Measurements from ENCODE around the gene OR2L5.

OR2L5 gene, protein sequence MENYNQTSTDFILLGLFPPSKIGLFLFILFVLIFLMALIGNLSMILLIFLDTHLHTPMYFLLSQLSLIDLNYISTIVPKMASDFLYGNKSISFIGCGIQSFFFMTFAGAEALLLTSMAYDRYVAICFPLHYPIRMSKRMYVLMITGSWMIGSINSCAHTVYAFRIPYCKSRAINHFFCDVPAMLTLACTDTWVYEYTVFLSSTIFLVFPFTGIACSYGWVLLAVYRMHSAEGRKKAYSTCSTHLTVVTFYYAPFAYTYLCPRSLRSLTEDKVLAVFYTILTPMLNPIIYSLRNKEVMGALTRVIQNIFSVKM

DNA sequence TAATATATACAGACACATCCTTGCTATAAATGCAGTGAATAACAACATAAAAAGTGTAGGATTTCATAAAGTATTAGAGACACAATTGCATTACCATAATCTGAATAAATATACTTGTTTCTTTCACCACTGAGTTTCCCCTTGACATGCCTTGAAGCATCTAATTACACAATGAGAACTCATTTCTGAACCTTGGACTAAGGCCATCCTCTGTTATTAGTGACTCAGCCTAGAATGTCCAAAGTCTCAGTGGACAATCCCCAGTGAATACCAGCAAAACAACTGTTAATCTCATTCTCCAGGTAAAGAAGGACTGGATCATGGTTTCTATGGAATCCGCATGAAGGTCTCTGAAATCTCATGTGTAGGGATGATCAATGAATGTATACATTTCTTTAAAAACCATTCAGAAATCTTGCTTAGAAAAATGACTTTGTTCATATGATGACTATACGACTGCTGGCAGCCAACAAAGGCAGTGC lies at the start of gene OR2L5:
TSS of gene OR2L5 (plus strand) at position 432 of the 482 bp plus-strand sequence. CDS start 8,288 bp downstream, outside the sequence.
- DNase-seq (ENCODE audit: low read depth) = no peak

DNA sequence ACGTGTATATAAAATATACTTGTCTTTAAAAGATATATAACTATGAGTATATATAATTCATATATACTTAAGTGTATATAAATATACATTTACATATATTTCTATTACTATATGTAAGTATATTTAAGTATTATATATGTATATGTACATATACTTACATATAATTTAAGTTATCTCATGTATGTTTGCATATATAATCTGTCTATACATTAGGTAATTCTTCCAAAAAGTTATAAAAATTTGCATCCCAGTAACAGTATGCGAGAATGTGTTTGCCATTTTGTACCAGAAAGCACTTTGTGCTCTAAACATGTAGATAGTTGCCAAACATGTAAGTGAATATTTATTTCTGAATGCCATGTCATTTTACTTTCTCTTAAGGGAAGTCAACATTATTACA lies 48.5 kb upstream of the OR2L5 start, which contains the start of gene OR2AK2:
TSS of gene OR2AK2 (plus strand) at position 301 of the 400 bp plus-strand sequence. CDS start 144 bp downstream, outside the sequence.
- no peak for DNase-seq (ENCODE audit: low read depth)

DNA sequence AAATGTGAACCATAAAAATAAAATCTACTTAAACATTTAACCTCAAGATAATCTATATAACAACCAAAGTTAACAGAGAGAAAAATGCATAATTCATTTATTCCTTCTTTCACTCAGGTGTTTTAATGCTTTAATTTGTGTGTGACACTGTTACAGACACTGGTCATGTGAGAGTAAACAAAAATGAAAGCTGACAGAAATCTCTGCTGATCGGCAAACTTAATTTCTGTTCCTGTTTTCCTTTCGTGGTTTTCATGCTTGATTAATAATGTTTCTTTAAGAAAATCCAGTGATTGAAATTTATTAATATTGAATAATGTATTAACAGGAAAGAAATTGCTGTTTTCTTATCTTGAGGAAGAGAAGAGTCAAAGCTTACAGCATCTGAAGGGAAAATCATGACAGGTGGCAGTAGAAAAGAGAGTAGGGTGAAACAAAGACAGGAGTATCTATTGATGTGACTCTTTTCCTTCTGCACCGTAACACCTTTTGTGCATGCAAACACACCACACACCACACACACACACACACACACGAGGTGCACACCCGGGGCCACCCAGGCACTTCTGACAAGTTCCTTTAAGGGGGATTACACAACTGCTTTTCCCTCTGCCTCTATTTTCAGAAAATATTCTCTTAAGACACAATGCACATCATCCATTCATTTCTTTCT lies 46.8 kb upstream of the OR2L5 start:
- no peak for DNase-seq (ENCODE audit: low read depth)

DNA sequence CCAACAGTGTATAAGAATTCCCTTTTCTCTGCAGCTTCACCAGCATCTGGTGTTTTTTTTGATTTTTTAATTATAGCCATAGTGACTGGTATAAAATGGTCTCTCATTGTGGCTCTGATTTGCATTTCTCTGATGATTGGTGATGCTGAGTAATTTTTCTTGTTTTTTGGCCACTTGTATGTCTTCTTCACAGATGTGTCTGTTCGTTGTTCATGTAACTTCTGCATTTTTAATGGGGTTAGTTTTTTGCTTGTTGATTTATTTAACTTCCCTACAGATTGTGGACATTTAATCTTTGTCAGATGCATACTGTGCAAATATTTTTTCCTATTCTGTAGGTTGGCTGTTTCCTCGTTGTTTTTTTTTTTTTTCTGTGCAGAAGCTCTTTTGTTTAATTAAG lies 20.5 kb upstream of the OR2L5 start:
- DNase-seq (ENCODE audit: low read depth) = no peak

DNA sequence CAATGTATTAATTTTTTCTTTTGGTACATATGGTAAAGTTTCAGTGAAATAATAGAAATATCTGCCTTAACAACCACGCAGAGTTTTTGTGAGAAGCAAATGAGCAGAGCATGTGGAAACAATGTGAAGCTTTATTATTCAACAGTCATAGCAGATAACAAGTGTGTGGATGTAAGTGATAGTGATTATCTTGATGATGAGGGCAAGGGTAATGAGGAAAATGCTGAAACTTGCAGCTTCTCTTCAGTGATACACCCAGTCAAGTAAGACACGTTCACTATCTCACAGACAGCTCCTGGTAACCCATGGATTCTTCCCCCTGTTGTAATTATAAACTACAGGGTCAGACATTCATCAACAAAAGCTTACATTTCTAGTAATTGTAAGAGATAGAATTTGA lies 14.6 kb upstream of the OR2L5 start:
- DNase-seq (ENCODE audit: low read depth) = no peak

DNA sequence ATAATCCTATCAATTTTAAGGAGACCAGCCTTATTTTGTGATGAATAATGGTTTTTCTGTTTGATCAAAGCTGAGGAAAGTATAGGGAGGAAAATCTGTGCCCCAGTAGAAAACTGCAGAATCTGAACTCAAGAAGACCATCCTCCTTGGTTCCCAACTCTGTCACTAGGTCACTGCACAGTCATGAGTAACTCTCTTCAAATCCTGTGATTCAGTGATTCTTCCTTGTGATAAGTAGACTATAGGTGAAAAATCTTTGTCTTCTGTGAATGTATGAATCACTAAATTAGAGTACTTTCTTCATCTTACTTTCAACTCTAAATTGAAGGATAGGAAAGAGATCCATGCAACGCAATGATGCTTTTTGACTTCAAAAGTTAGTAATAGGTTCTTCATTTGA lies 13.3 kb upstream of the OR2L5 start:
- no peak for DNase-seq (ENCODE audit: low read depth)

DNA sequence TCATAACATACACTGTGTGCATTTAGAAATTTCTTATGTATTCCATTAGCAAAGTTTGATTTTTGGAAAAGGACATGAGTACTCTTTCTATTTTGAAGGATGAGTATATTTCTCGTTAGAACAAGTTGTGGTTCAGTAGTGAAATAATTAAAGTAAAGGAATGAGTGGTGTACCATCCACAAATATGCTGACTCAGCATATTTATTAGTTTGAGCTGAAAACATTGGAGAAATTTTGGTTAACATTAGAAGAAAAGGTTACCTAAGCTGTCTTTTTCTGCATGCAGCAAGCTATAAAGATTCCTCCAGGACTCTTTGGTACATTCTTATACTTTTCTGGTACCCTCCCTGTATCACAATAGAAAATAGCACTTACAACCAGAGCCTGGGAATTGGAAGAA lies 5.7 kb upstream of the OR2L5 start:
- no peak for DNase-seq (ENCODE audit: low read depth)

DNA sequence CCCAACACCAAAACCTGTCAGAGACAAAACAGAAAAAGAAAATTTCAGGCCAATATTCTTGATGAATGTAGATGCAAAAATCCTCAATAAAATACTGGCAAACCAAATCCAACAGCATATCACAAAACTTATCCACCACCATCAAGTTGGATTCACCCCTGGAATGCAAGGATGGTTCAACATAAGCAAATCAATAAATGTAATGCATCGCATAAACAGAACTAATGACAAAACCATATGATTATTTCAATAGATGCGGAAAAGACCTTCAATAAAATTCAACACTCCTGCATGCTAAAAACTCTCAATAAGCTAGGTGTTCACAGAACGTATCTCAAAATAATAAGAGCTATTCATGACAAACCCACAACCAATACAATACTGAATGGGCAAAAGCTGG lies 3.8 kb upstream of the OR2L5 start:
- DNase-seq (ENCODE audit: low read depth) = no peak

DNA sequence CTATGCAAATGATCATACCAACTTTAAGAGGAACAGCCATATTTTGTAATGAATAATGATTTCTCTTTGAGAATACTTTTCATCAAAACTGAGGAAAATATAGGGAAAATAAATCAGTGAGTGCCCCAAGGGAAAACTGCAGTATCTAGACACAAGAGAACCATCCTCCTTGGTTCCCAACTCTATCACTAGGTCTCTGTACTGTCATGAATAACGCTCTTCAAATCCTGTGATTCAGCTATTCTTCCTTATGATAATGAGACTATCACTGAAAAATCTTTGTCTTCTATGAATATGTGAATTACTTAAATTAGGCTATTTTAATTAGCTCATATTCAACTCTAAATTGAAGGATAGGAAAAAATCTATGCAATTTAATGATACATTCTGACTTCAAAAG lies 2.3 kb downstream of the OR2L5 start:
- no peak for DNase-seq (ENCODE audit: low read depth)

DNA sequence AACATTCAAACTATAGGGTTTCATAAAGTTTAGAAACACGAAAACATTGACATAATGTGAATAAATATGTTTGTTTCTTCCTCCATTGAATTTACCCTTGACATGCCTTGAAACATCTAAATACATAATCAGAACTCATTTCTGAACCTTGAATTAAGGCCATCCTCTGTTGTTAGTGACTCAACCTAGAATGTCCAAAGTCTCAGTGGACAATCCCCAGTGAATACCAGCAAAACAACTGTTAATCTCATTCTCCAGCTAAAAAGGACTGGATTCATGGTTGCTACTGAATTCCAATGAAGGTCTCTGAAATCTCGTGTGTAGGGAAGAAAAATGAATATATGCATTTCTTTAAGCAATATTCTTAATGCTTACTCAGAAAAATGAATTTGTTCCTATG lies 16.3 kb downstream of the OR2L5 start, which contains the start of gene OR2L2:
TSS of gene OR2L2 (plus strand) at position 301 of the 400 bp plus-strand sequence. CDS start 8,198 bp downstream, outside the sequence.
- DNase-seq (ENCODE audit: low read depth) = no peak

DNA sequence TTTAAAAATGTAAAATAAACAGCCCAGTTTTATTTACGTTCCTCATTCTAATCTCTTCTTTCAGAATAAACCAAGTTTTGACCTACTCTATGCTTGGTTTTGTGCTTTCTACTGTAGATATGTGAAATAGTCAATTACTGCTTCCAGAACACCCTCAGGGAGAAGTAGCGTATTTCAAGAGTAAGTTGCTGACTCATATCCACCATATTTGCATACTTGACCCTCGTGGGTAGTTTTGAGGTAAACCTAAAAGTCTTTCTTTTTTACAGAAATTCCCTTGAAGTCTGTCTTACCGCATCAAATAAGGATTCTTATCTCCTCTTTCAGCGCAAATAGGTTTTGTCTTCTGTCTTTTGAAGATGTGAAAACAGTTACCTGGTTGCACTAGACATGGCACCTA lies 31.7 kb downstream of the OR2L5 start:
- DNase-seq (ENCODE audit: low read depth) = no peak

DNA sequence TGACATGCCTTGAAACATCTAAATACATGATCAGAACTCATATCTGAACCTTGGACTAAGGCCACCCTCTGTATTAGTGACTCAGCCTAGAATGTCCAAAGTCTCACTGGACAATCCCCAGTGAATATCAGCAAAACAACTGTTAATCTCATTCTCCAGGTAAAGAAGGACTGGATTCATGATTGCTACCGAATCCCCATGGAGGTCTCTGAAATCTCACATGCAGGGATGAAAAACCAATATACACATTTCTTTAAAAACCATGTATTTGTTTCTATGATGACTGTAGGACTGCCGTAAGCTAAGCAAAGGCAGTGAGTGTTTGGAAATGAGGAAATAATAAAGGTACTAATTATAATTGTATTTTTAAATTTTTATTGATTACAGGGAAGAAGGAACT lies 33.1 kb downstream of the OR2L5 start, which contains the start of gene OR2L3:
TSS of gene OR2L3 (plus strand) at position 301 of the 400 bp plus-strand sequence. CDS start 13,846 bp downstream, outside the sequence.
- DNase-seq (ENCODE audit: low read depth) = no peak

DNA sequence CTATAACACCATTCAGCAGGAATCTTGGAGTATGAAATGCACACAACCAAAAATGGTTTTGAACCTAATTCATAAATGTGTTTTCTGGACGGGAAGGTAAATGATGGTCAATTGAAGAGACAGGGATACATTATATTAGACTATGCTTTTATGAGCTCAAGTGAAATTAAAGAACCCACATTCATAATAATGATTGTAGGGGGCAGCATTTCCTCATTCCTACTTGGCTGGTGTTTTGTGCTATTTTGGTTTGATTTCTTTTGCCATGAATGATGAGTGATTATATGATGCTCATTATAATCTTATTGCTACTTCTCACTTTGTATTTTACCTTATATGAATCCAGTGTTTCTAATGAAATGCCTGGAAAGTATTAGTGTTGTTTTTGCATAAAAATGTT lies 33.5 kb downstream of the OR2L5 start:
- no peak for DNase-seq (ENCODE audit: low read depth)

DNA sequence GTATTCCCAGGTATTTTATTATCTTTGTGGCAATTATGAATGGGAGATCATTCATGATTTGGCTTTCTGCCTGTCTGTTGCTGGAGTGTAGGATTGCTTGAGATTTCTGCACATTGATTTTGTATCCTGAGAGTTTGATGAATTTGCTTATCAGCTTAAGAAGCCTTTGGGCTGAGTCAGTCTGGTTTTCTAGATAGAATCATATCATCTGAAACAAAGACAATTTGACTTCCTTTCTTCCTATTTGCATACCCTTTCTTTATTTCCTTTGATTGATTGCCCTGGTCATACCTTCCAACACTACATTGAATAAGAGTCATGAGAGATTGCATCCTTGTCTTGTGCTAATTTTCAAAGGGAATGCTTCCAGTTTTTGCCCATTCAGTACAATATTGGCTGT lies 41.2 kb downstream of the OR2L5 start:
- DNase-seq (ENCODE audit: low read depth) = no peak

DNA sequence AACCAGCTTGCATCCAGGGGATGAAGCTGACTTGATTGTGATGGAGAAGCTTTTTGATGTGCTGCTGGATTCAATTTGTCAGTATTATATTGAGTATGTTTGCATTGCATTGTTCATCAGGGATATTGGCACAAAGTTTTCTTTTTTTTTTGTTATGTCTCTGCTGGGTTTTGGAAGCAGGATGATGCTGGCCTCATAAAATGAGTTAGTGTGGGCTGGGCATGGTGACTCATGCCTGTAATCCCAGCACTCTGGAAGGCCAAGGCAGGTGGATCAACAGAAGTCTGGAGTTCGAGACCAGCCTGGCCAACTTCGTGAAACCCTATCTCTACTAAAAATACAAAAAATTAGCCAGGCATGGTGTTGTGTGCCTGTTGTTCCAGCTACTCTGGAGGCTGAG lies 41.8 kb downstream of the OR2L5 start:
- DNase-seq (ENCODE audit: low read depth) = no peak

DNA sequence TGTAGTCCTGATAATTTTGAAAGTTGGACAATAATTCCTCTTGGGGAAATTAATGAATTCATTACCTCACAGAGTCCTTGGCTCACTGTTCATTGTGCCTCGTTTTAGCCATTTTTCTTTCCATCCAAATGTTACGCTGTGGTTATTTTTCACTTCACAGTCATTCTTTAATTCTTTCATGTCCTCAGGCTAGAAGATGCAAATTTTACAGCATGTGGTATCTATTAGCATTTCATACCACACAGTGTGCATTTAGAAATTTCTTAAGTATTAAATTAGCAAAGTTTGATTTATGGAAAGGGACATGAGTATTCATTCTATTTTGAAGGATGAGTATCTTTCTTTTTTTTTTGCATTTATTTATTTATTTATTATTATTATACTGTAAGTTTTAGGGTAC lies 51.6 kb downstream of the OR2L5 start:
- DNase-seq (ENCODE audit: low read depth) = no peak

DNA sequence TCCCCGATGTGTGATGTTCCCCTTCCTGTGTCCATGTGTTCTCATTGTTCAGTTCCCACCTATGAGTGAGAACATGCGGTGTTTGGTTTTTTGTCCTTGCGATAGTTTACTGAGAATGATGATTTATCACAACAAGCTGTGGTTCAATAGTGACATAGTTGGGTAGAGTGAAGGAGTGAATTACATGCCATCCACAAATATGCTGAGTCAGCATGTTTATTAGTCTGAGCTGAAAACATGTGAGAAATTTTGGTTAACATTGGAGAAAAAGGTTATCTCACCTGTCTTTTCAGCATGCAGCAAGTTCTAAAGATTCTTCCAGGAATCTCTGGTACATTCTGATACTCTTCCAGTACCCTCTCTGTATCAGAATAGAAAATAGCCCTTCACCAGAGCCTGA lies 52.1 kb downstream of the OR2L5 start:
- DNase-seq (ENCODE audit: low read depth) = no peak
